HG03521 (cell line): ENCODE results near the gene FTO.

ENCODE experiments used
- ATAC-seq: cut with Tn5 transposase; IDR thresholded peaks from one replicate; pipeline ENCODE4 v1.9.1; 2021; ENCODE audit warnings: mild to moderate bottlenecking, moderate library complexity; ENCODE audit not compliant: unreplicated experiment

The FTO gene

DNA sequence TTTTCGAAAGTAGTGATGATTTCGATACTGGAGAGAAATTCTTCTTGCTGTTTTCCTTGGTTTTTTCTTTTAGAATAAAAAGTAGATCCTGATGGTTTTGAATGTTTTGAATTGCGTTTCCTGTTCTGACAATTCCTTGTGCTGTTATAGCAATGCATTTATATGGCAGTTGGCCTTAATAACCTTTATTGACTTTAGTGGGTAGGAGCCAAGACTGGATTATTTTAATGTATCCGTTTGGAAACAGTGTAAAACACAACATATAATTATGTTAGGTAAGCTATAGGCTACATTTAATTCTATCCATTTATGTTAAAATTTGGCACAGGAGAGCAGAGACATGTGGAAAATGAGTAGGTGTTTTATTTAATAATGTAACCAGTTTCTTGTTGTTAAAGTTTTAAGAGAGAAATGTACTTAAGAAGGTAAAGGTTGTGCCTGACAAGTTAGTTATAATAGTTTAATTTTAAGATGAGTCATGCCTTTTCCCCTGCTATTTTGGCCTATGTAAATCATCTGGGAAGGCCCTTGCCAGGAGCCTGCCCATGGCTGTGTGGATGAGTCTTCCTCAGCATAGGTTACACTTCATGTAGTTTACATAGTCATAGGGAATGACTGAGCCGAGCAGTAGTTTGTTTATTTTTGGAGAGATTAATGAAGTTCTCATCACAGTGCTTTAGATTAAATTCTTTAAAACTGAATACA, 189.9 kb downstream of the FTO start:
- ATAC-seq = no peak

DNA sequence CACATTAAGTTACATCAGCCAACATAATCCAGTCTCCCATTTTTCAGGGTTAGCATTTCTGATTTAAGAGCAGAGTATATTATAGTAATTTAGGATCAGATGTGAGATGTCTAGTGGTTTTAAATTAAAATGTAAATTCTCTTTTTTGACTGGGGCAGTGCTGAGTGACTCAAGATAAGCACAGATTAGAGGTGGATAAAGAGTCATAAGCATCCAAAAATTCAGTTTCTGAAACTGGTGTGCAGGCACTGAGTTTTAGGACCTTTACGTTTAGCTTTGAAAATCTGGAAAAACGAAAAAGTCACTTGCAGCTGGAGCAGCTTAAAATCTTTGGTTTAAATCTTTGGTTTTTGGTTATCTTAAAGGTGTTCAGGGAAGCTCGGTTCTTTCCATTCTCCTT, 190.7 kb downstream of the FTO start:
- no peak for ATAC-seq

DNA sequence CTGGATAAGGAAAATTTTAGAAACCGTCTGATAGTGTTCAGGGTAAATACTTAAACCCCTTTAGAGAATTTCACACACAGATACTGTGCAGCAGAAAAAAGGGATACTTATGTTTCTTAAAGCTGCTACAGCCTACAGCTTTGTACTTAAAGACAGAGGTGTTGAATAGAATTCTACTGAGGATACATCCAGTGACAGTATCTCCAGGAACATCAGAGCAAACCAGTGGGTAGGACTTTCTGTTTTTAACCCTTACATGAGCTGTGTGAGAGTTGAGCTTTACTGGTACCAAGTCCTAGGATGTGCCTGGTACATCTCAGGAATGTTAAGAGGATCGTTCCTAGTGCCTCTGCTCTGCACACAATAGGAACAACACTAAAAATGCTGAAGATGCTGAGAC, 191.5 kb downstream of the FTO start:
- no peak for ATAC-seq

DNA sequence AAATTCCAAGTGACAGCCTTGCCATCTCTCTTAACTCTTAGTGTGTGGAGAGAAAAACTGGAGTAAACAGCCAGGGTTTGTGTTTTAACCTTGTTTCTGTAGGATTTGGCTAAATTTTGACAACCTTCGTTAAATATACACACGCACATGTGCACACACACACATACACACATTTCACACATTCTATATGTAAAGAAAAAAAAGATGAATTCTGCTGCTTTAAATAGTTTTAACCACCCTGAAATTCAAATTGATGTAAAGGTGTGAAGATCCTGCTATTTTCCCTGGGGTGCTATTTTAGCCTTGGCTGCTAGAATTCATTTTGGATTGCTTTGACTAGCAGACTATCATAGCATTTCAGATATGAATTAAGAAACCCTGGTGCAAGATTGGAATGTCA, 191.9 kb downstream of the FTO start:
- no peak for ATAC-seq

DNA sequence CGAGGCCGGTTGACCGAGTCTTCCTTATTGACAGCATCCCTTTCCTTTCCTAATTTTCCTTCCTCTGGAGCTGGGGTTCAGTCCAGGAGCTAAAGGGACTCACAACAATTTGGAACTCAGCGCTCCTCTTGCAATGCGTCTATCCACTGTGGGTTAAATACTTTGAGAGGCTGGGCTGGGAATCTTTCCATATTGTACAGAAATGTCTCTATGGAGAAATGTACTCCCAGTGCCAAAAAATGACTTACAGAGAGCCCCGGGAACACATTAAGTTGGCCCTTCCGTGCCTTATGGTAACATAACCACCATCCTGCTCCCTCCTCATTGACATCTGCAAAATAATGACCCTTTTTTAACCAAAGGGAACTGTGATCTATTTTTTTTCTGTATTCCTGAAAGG, 192.8 kb downstream of the FTO start:
- ATAC-seq = no peak

DNA sequence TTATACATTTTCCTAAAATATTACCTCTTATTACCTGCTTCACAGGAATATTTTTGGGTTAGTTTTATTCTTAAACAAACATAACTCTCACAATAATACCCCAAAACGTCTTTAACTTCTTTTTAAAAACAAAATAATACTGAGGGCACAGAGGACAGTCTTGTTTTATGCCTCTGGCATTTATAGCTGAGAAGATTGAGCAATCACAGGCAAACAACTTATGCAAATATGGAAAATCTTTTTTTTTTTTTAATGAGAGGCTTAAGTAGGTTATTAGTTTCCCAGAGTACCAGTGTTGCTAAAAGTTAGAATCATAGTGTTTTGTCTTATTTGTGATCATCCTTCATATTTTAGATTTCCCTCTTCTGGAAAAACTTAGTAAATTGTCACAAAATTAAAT, 195.0 kb downstream of the FTO start:
- ATAC-seq = no peak

DNA sequence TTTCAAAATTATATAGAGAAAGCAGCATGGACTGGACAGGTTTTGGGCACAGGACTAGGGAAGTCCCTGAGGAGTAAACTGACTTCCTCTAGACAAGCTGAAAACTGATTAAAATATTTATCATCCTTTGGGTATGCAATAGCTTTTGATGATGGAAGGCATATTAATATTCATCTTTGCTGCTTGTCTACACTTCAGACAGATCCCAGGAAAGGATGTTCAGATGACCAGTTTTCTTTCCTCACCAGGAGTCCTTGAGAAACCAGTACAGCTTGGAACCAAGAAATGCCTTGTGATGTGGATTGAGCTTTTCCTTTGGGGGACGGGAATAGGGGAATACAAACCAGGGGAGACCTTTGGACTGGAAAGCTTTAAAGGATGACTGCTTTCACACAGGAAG, 195.5 kb downstream of the FTO start:
- ATAC-seq = no peak

DNA sequence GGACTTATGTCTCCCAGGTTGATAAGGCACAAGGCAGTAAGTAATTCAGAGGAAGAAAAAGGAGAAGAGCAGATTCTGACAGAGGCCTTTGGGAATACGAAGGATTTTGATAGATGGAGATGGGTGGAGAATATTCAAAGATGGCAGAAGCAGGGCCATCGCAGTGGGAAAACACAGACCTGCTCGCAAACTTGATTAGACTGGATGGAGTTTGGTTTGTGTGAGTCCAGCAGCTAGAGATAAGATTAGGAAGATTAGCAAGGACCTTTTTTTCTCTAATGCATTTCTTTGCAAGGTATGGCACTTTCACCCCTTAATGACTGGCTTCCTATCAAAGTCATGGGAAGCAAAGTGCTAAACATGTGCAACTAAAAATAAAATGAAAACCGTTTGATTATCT, 196.7 kb downstream of the FTO start:
- ATAC-seq = no peak

DNA sequence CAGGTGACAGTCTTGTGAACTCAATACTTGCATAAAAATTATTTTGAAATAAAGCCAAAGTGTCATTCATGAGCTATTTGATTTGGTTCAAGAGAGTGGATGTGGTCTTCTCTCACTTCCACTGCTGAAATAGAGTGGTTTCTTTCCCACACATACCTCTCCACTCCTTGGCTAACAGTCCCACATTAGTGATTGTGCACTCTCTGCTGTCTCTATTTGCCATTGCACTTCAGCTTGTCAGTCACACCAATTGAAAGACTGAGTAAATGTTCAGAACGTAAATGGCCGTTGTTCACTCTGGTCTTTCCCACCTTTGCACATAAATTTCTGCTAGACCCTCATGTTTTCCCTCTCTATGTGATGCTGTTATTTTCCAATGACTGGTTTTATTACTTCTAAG, 197.5 kb downstream of the FTO start:
- no peak for ATAC-seq

DNA sequence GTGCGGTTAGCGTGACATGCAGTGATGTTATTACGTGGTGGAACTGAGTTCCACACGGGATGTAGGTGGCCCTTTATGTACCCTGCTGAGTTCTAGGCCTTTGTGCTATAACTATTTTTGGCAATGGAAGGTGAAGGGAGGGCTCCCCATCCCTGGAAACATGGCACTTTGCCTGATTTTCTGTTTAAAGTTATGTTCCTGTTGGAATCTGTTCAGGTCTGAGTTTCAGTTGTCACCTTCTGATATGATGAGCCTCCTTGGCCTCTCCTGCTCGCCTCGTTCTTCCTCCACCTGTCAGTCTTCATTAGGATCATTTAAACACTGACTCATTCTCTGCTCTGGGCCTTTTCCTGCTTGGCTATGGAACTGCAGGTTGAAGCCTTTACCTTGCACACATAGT, 200.6 kb downstream of the FTO start:
- no peak for ATAC-seq

DNA sequence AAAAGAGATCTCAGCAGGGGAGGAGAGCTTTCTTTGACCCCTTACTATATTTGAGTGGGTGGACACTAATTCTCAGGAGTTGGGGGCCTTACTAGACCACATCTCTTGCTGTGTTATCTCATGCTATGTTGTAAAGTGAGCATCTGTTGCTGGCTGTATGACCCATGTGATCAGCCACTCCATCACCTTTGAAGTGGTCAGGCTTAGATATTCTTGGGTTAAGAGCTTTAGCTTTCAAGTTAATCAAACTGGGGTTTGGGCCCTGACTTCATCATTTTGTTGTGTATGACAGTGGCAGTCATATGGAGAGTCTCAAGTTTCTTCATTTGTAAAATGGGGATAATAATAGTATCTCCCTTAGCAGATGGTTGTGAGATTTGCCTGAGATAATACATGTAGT, 201.1 kb downstream of the FTO start:
- ATAC-seq = no peak

DNA sequence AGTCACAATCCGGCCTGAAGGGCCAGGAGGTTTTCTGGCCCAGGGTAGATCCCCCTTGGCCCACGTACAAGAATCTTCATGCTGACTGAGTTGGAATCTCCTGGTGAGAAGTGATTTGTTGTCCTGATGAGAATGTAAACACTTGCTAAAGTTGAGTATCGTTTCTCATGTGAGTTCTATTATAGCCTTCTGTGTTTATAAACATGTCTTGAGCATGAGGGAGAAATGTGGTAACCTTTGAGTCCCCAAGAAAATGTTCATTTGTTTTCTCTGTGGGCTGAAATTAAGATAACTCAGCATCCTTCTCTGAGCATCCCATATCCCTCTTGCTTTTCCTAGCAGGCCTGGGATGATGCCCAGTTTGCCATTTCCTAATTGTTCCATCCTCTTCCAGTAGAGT, 204.8 kb downstream of the FTO start:
- ATAC-seq = no peak

DNA sequence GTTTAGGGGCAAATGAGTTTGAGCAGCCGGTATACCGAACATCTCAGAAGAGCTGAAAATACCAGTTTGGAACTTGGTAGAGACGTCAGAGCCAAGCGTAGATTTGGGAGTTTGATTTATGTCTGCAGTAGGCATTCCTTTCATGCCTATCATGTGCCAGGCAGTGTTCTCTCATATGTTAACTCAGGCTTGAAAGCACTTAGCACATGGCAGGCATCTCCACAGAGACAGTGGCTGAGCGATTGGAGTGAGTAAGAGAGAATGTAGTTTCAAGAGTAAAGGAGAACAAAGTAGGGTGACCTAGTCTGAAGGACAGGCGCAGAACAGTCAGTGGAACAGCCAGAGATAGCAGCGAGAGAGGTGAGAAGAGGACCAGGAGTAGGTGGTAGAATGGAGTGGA, 207.0 kb downstream of the FTO start:
- ATAC-seq = no peak

DNA sequence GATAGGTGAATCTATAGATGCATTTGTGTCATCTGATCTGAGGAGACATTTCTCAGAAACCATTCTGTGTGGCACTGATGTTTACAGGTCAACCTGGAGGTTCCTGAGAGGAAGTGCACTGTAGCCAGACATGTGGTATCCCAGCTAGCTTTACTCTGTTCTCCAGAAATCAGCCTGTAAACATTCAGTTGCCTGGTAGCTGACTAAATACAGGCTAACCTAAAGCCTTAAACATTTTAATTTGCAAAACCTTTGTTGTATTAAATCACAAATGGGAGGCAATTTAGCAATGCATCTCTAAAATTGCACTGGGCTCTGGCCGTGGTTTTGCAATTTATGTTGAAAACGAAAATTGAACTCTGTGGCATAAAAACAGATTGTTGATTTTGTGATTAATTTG, 207.6 kb downstream of the FTO start:
- no peak for ATAC-seq

DNA sequence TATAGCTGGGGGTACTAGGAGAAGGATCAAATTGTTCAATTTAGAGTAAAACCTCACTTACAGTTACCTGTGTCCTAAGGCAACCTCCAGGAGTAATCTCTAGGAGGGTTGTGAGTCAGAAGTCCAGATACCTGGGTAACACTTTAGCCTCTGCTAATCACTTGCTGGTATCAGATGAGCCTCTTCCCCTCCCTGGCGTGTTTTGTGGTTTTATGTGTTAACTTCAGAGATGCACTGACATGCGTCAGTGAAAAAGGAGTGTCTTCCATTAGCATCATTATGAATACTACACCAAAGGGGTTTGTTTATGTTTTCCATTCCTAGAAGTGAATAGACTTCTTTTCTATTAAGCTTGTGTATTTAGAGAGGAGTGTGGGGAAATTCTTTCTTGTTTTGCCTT, 208.2 kb downstream of the FTO start:
- no peak for ATAC-seq

DNA sequence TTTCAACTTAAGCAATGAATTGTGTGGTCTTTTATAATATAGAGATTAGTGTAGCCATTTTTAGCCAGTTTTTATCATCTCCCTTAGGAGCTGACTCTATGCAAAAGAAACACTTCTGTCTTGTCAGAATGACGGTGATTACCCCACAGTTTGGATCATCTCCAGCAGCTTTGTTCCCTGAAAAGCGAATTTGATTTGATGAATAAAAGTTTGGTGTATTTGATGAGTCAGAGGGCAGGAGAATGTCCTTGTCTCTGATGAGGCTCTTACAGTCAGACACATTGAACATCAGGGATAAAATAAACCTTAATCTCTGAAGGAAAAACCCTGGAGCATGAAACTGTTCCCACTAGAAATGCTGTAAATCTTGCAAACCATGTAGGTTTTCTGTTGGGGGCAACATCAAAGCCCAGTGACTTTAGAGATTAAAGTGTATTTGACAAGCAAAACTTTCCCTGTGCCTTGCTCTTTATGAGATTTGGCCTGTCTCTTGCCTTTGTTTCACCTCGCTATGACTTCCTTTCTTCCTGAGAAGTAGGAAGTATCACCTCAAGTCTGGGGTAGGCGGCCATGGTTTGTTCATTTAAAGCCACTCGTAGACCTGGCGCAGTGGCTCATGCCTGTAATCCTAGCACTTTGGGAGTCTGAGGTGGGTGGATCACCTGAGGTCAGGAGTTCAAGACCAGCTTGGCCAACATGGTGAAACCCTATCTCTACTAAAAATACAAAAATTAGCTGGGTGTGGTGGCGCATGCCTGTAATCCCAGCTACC, 209.3 kb downstream of the FTO start:
- no peak for ATAC-seq

DNA sequence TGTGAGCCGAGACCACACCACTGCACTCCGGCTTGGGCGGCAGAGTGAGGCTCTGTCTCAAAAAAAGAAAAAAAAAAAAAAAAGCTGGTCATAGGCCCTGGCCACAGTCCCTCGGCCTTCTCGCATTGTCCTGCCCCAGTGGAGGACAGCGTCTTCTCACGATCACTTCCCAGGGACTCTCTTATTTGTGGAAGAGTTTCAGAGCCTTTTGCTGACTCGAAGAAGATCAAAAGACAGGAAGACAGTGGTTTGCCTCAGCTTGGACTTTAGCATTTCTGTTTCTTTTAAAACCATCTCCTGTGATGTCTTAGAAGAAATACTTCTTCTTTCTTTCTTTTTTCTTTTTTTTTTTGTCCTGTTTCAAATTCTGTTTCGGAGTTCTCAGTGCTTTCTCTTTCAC, 210.0 kb downstream of the FTO start:
- ATAC-seq = no peak

DNA sequence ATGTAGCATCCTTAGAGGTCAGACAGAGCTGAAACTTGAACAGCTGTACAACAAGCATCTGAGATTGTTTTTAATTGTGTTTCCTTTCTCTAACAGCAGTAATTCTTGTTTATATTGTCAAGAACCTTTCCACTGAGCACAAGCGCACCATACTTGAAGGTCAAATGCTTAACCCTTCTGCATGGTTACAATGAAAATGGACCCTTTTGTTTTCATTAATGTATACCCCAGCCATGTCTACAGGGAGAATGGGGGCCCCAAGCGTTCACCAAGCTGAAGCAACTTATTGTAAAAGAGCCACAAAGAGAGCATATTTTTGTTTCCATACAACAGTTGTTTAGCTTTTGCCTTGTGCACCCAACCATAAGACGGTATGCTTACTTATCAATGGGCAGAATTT, 210.8 kb downstream of the FTO start:
- ATAC-seq = no peak

DNA sequence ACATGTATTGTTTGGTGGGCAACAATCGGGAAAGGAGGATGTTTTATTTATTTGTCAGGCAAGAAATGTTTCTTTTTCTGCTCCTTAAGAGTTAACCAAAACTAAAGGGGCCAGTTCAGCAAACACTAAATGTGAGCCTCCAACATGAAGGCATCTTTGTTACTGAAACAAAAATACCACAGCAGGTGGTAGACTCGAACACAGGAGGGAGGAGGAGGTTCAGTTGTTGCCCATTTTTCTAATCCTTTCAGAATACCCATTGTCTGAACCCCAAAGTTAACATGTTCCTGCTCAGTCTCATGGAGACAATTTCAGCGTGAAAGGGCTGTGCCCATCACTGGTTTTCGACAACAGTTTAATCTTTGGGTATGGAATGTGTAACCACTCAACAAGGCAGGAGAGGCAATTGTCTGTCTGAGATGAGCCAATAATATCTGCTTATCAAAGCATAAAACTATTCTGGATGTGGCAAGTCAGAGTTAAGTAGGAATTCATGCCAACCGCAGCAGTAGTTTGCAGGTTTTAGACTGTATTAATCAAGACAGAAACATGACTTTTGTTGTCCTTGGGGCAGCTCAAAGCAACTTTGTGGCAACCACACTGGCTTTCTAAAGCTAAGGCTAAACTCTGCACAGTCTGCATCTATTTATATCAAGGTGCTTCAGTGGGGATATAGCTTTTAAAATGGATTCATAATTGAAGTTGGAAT, 211.7 kb downstream of the FTO start:
- ATAC-seq = no peak

DNA sequence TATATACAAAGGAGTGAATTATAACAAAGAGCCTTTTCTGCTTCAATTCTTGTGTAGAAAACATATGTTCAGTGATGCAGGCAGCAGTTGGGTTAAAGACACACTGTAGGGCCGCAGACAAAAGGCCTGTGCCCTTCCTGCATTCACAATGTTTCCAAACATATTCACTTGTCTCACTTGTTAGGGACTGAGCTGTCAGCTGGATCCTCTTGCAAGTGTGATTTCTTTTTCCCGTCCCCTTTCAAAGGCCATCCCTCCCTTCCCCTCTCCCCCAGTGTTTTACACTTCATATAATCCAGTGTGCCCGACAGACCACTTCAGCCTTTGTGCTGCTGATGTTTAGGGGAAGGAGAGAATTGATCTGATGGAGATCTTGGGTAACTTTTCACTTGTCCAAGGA, 217.0 kb downstream of the FTO start:
- no peak for ATAC-seq

DNA sequence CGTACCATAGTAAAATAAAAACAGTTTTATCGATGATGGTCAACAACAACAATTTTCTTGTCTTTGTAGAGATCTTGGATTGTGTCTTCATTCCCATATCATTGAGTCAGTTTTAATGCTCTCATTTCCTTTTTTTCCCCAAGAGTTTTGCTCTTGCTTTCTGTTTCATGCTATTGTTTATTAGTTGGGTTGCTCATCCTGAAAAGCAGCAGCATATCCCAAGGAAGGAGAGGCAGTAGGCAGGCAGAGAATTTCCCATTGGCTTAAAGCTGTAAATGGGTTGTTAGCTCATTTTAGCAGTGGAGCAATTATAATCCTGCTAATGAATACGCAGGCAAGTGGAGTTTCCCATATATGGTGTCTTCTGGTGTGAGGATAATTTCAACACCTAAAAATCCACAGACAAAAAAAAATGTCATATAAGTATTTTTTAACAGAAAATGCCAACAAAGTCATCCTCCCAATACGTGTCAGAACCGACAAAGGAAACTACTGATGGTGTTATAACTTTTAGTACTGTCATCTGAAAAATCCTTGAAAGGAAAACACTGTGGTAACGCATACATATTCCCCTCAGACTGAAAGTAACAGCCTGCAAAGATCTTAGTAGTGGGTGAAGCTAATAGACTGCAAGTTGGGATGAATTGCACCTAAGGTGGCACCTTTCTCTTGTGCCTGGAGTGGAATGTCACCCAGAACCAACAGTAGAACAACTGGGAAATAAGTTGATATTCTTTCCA, 218.3 kb downstream of the FTO start:
- ATAC-seq = no peak
